ENCODE data around the gene RNF144B.

GRCh38 chr6:18469536-18469935, 82.4 kb downstream of the RNF144B start:
- TF ChIP-seq CTCF (IDR thresholded peaks at IDR 0.05) (no peak), POLR2AphosphoS5 (IDR thresholded peaks at IDR 0.05) (no peak)
